Left hindlimb (tissue), 1 donor: Measurements from ENCODE around the gene EXOC2.
A peak's percentile ranks its signal among the peaks of the same experiment; 100 is the strongest.
"Not testable (repeated sequence)": the region's sequence is repeated elsewhere in the genome, so short reads cannot be mapped to it uniquely, and the experiment has no call there.

Source experiments
- DNase-seq: peaks from one replicate; pipeline ENCODE4 v3.0.0-alpha.2; 2018

EXOC2 gene

DNA sequence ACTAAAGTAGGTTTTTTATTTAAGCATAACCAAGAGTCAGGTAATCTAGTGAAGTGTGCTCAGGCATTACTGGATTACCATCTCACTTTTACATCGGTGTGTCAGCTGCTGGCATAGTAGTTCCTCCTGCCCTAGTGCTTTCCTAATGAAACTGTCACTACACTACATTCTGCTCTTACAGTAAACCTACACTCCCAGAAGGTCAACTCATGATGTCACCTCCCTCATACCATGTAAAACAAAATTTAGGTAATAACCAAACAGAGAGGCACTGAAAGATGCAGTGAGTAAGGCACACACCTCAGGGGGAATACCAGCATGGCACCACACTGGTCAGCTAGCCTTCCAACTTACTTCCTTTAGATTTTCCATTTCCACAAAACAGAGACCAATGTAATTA is 59.3 kb downstream of the EXOC2 start:
- DNase-seq, result no peak

DNA sequence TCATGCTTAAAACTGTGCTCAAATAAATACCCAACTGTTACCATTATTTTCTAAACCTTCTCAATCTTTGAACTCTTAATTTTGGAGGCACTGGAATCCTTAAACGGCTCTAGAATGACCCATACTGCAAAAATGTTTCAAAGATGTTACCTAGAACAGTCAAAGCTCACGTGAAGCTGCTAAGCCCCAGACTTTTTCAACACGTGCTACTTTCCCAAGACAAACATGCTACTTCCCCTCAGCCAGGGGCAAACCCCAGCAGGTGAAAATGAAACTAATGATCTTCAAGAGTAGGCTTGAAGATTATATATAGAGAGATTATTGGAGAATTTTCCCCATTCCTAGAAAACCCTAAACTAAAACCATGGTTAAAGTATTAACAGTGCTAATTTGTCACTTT is 64.2 kb downstream of the EXOC2 start:
- DNase-seq, result no peak

DNA sequence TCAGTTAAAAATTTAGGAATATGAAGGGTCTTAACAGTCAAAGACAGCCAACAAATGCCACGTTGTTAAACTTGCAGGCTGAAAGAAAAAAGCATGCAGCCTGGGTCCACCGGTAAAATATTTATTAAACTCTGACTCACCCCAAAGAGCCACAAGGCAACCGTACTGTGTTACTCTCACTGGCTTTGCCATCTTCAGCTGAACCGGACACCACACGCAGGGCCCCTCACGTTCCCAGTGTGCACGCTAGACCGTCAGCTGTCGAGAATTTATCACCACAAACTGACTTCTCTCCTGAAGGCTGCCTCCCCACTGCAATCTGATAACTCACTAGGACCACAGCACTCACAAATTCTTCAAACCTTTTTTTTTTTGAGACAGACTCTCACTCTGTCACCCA is 66.7 kb downstream of the EXOC2 start:
- DNase-seq, result peak; percentile 32

DNA sequence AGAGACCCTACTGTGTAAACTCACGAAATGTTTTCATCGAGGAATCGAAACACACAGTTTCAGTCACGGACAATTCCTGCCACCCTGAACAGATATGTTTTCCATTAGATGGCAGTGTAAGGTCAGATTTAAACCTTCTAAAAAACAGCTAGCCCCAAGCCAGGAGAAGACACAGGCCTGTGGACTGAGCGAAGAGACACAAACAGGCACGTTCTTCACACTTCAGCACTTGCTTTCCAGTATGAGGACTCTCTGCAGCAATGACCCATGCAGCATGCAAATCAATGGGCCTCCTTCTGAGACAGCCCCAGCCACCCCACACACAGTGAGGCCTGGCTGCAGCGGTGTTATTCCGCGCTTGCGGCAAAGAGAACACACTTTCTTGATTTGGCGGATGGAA is 68.0 kb downstream of the EXOC2 start:
- DNase-seq, result no peak

DNA sequence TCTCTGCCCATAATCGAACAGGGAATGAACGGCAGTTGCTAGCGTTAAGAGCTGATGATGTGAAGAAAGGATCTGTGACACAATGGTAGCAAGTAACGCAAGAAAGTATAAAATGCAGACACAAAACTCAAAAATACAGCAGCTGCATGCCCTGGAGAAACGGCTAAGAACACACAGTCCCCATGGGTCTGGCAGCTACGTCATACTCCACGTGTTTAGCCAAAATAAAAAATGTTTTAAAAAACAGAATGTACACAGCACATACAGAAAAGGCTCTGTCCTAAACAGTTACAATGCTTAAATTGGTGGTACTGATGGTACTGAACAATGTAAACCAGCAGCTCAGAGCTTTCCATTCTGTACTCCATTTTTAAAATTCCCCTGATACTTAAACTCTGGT is 70.5 kb downstream of the EXOC2 start:
- DNase-seq, result no peak

DNA sequence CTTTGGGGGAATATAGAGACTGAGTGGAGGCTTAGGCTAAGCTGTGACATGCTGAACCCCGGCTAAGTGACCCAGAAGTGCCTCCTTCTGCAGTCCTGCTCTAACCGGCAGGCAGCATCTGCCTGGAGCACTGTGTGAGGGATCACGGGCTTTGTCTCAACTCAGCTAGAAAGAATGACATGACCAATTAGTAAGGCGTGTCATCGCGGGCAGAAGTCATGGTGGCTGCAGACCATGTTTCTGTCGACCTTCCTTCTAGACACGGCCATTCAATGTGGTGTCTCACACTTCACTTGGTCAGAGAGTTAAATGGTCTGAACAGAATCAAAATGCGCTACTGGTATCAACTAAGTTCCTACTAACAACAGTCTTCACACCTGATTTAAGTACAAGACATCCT is 71.0 kb downstream of the EXOC2 start:
- no peak for DNase-seq

DNA sequence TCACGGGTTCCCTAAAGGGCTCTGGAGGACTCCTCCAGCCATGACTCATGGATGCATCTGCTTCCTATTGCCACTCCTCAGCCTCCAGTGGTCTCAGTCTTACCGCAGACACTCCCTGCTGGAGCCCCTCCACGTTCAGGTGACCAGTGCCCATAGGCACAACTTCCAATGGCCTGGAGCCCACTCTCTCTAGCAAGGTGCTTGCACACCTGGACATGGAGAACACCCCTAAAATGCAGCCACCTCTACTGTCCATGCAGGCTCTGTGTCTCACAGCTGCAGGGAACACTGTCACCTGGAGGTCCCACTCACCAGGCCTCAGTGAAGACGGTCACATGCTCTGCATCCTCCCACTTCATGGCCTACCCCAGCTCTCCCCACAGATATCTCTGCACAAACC is 72.0 kb downstream of the EXOC2 start:
- DNase-seq, result no peak

DNA sequence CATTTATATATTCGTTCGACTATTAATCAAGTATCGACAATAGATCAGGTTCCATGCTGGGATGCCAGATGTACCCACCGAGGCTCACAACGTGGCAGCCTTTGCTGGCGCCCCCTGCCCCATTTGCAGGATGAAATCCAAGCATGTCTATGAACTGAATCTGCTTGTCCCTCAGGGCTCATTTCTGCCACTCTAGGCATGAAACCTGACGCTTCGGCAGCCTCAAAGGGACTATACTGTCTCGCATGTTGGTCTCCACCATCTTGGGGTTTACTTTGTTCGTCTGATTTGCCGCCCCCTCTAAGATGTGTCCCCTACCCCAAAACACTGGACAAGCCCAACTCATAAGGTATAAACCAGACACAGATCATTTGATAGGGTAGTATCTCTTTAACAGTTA is 72.8 kb downstream of the EXOC2 start:
- DNase-seq, result no peak

DNA sequence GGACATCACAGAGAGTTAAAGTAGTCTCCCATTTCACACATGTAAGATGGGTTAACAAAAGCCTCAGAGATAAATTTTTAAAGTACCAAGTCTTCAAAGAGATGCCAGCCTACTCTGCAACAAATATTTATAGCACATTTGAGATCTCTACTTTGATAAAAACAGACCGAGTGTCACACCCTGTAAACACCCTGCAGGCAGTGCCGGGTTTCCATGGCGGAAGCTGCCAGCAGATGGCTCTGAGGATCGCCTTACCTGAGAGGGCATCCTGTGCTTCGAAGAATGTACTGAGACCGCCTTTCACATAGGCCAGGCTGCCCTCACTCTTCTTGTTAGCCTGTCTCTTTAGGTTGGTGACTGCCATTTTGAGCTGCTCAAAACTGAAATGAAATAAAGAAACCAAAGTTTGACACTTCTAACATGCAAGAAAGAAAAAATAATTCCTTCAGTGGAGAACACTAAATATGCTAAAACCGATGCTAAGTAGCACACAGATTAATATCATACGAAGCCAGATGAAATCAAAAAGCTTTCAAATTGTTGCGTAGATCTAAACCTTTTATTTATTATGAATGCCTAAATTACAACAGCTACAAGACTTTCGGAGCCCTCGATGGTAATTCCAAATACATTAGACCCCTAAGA is 75.4 kb downstream of the EXOC2 start:
- DNase-seq, result no peak

DNA sequence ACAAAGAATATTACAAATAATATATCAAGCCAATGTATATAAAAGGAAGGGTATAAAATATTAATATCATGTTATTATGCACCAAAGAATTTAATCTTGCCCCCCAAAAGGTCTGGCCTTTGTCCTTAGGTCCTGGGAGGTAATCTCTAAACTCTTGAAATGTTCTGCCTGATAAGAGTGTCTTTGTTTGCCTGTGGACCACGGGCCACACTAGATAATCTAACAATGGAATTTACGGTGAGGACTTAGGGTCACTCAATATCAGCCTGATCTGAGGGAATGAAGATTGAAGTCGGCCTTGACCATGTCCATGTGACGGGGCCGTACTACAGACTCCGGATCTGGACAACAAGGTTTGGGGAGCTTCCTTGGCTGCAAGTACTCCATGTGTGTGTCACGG is 79.0 kb downstream of the EXOC2 start:
- no peak for DNase-seq

DNA sequence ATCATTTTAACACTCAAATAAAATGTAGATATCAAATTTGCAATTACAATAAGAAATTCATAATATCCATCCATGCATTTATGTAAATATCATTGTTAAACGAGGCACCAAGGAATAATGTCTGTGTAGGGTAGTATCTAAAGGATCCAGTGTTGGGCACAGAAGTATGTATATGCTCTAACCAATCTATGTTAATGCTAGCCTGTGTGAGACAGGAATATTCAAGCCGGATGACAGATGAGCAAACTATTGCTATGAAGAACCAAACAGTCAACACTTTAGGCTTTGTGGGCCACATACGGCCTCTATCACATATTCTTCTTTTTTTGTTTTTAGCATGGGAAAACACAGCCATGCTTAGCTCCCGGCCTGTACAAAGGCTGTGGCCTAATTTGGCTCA is 81.0 kb downstream of the EXOC2 start:
- DNase-seq, result no peak

DNA sequence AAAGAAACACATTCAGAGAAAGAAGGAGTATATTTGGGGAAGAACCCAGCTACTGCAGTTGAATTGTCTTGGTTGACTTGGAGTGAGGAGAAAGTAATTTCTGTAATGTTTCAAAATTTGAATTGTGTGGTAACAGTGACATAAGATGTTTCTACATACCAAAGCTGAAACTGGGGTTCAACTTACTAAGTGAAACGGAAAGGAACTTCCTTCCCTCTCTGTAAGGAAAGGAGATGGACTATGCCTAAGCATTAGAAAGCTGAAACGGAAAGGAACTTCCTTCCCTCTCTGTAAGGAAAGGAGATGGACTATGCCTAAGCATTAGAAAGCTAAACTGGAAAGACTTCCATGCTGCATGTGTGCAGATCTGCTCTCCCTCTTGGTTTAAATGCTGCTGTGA is 82.1 kb downstream of the EXOC2 start:
- no peak for DNase-seq

DNA sequence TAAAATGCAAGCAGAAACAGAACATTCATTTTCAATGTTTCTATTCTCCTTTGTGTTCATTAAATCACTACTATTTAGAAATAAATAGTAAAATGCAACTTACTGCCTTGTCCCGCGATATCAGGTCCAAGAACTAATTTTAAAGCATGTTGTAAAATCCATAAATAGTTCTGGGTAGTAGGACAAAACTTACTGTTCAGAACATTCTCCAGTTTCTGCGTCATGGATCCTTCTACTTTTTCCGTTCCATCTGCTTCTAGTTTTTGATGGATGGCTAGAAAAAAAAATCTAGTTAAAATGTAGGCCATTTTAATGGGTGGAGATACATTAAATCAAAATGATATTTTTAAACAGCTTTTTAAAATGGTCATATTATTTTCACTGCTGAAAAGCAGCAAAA is 83.0 kb downstream of the EXOC2 start:
- no peak for DNase-seq

DNA sequence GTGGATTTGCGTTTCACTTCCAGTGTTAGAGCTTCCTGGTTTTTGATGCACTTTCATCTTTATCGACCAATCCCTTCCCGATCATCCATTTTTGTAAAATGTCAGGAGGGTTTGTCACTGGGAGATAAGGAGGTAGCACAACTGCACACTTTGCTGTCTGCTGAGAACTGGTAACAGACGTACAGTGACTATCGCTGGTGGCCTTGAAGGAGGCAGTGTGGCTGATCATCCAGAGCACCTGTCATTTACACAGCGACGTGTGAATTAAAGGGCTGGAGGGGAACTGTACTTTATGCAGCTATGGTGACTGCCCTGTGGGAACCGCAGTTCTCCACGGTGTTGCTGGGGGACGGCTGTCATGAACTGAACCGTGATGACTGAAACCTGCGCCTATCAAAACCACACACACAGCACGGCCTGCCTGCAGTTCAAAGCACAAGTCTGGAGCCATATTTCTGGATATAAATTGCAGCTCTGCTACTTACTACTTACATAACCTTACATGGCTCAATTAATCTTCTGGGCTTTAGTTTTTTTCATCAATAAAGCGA is 86.0 kb downstream of the EXOC2 start:
- DNase-seq, result no peak

DNA sequence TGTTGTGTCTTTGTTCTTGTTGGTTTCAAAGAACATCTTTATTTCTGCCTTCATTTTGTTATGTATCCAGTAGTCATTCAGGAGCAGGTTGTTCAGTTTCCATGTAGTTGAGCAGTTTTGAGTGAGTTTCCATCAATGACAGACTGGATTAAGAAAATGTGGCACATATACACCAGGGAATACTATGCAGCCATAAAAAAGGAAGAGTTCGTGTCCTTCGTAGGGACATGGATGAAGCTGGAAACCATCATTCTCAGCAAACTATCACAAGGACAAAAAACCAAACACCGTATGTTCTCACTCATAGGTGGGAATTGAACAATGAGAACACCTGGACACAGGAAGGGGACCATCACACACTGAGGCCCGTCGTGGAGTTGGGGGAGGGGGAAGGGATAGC is 87.0 kb downstream of the EXOC2 start:
- not testable (repeated sequence) for DNase-seq

DNA sequence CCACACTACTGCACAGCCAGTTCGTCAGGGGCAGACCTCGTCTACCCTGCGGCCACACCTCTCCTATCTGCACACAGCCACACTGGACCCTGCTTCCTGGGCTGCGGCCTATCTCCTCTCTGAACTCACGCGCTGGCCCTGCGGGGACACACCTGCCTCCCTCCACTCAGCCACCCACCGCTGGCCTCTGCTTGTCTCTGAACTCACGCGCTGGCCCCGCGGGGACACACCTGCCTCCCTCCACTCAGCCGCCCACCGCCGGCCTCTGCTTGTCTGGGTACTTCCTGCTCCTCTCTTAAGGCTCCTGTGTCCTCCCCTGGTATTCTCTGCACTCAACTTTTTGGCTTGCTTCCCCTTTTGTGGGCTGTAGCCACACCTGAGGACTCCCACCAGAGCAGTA is 88.4 kb downstream of the EXOC2 start:
- no peak for DNase-seq

DNA sequence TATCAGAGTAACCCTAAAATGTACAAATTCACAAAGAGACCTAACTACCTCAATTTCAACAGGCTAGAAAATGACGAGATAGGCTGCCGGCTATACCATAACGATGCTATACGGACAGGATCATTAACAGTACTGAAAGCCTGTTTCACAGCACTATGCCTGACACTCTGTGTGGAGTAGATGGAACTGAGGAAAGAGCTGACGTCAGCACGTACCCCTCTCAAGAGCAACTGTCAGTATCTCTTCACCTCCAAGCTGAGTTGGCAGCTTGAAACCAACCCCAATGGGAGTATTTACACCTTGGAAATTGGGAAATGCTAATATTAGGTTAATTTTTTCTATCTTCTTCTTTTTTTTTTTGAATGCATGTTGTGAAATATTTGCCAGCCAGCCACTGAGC is 89.7 kb downstream of the EXOC2 start:
- no peak for DNase-seq

DNA sequence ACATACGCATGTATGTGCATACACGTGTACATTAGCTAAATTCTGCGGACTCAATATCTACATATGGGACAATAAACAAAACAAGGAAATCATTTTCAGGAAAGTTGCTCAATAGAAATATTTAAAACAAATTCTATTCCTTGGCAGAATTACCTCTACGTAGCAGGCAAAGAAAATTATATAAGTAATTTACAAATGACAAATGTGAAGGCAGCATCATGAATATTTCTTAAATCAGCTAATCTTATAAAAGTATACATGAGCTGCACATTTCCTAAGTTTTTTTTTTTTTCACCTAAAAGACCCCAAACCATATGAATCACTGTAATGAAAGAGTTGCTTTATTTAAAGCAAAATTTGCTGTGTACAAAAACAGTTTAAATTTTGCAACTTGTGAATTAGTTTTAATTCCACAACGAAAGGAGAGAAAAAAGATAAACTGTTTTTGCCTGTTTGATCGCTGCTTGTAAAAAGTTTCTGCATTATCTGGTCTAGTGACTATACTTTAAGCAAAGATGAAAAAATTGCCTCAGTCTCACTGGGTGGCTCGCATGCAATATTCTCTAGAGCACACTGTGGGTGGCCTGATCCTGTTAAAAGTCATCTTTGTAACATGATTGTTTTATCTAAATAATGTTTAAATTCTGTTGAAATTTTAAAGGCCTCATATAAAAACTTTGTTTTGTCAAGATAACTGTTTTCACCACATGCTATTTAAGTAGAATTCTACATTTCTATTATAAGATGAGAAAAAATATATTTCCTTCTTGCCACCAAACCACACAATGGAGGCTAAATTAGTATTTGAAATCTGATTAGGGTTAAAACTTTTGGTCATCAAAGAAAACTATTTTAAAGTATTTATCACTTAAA is 93.1 kb downstream of the EXOC2 start:
- DNase-seq, result no peak

DNA sequence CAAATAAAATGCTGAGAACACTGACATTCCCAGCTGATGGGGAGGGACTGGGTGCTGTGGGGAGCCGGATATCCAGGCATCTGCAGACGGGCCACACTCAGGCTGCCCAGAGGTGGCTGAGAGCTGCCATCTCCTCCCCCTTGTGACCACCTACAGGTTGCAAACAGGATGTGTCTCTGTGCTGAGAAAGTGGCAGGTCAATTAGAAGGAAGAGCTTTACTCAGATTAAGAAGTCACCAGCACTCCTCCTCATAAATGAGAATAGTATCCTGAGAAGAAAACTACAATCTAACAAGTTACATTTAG is 99.1 kb downstream of the EXOC2 start:
- no peak for DNase-seq

DNA sequence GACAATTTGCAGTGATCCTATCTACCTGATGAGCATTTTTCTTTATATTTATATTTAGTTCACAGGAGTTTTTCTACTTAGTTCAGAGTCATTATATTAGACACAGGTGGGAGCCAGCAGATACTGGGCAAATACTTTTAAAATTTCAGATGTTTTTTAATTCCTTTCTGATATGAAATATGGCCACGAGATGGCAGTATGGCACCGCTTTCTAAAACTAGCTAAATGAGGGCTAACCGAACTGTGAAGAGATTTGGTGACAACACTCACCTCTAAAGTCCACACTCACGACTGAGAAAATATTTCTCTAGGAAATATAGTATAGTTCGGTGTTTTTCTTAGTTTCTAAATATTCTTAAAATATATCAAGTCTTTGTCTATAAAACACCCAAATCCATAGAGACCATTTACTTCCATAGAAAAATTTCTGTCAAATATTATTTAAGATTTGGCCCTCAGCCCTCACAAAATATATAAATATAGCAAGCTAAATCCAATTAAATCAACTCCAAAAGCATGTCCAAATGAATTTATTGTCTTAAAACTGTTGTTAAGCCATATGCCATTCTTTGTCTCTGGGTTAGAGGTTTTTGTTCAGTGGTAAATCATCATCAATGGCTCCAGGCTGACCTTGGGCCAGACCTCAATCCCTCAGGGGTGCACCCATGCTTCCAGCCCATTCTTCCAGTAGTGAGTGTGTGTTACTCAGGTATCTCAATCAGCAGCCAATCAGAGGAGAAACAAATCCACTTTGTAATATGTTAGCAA is 99.6 kb downstream of the EXOC2 start:
- peak; percentile 41 for DNase-seq

DNA sequence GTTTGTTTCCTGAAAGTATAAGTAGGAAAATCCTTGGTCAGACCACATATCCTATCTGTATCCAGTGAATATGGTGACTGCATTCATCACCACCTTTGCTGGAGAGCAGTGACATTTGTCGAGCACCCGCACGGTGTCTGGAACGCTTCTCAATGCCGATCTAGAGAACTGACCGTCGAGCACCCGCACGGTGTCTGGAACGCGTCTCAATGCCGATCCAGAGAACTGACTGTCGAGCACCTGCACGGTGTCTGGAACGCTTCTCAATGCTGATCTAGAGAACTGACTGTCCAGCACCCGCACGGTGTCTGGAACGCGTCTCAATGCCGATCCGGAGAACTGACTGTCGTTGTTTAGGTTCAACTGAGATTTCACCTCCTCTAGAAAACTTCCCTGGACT is 103.8 kb downstream of the EXOC2 start:
- DNase-seq, result no peak

DNA sequence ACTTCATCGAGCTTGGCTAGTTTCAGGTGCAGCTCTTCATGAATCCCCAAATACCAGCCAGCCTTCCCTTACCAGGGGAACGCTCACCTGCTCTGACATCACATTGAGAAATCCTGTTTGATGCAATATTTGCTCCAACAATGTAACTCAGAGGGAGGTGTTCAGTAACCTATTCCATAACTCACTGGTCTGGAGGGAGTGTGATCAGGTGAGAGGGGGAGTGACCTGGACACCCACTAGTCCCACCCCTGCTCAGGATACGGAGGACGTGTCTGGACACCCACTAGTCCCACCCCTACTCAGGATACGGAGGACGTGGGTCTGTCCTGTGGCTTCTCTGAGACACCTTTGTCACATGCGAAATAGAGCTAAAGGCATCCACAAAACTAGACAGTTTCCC is 106.4 kb downstream of the EXOC2 start:
- no peak for DNase-seq

DNA sequence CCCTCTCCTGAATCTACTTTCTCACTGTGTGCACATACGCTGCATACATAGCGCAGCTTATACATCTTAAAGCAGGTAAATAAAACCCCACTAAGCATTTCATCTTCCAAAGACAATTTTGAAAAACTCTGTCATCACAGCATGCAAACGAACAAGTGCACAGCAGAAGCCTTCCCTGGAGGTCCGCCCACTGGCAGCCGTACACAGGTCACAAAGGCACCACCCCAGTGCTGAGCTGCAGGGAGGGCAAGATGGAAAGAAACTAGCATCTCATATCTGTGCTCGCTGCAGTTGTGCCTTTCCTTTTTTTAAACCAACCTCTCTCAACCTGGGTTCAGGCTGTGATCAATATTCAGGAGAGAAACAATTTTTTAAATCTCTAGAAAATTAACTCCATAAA is 109.3 kb downstream of the EXOC2 start:
- DNase-seq, result no peak

DNA sequence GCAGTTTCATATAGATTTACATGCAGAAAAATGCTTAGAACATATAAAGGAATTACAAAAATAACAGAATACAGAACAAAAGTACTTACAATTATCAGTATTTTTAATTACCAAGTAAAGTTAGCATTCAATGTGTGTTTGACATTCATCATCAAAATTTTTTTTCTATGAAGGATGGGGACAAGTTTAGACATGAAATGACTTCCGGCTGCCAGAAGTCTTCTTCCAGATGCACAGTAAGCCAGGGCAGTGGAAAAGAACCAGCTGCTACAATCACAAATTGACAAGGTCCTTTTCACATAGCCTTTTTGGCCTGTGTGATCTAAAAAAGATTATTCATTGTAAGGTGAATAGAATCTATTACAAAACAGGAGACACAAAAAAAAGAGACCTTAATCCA is 109.8 kb downstream of the EXOC2 start:
- no peak for DNase-seq
